ENCODE data around the gene CHRNB2. TPM values are rescaled to one million over a fixed set of nuclear protein-coding genes. Genes with fewer than 3 reads are reported as not detected.

CHRNB2 gene
- total RNA-seq, 3 donors from 2014 or later: 0.17 to 0.92 (median 0.24) TPM

DNA sequence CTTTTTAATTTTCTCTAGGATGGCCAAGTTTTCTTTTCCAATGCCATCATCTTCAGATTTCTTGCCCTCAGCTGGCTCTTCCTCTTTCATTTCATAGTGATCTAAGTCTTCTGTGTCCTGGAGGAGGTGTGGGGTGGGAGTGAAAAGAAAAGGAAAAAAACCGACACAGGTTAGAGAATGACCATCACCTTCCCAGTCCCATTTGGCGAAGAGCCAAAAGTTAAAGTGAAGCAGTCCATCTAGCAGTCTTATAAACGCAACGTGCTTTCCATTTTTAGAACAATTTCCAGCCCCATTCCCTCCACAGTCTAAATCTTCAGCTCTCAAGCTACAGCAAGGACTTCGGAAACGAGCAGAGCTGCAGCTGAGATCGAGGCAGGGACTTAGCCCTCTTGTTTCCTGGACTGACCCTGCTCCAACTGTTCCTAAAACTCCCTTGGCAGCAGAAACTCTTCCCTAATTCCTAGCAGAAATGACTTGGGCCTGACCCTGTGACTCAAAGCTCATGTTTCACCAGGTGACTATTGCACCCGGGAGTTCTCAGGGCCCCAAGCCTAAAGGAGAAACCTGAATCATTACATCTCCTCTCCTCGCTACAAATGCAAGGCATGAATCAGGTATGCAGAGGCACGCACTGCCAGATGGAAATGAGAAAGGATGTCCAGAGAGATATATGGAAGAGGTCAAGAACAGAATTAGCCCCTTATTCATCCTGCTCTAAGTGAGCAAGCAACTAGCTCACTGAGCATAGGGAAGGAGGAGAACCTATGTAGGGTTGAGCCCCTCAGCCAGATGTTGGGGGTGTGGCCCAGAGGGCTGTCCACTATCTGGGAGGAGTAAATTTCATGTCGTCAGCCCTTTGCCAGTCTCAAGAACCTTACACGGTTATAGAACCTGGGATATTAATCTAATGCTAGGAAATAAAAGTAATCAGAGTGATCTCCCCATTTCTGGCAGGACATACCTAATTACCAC lies 14.2 kb upstream of the CHRNB2 start:
- H3K36me3 ChIP-seq (ENCODE audit: low read depth): peaks cover 43% of the 10 kb centered on the region

DNA sequence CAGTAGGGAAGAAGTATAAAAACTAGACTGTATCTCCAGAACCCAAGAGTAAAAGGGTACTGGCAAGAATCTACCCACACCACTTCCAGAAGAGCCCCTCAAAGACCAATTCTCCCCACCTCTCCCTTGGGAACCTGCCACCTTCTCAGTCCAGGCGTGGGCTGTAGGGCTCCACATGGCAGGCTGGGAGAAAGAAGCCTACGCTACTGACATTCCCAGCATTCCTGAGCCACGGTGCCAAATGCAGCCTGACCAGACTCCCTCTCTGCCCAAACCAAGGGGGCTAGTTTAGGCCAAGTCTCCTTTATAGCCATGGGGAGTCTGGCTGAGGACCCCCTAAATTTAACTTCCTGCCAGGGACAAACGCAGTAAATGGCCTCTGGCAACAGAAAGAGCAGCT lies 11.2 kb upstream of the CHRNB2 start:
- H3K4me1 ChIP-seq (ENCODE audit: low read depth): peaks cover 26% of the 10 kb centered on the region
- H3K4me3 ChIP-seq: no peak overlapping the region
- no peak for DNase-seq
- no peak for ATAC-seq
- no peak for TF ChIP-seq CTCF (IDR thresholded peaks at IDR 0.05)
- intact Hi-C loops (cut with DNase I, micrococcal nuclease): no loop called here
- peaks cover 36% of the 10 kb centered on the region for H3K36me3 ChIP-seq (ENCODE audit: low read depth)
- no peaks in the 10 kb centered on the region for H3K9me3 ChIP-seq

More for the DNA sequence above, 14.2 kb upstream of the CHRNB2 start:
- Histone ChIP-seq H3K9me3 (no peaks in the 10 kb centered on the region), H3K4me3 (no peak overlapping the region), H3K4me1 (ENCODE audit: low read depth) (peaks cover 27% of the 10 kb centered on the region)
- ATAC-seq: no peak
- intact Hi-C loops (cut with DNase I, micrococcal nuclease): no loop called here
- no peak for DNase-seq
- TF ChIP-seq CTCF (IDR thresholded peaks at IDR 0.05): no peak

GRCh38 chr1:154557248-154557938 lies 10.2 kb upstream of the CHRNB2 start:
- peaks cover 26% of the 10 kb centered on the region for H3K4me1 ChIP-seq (ENCODE audit: low read depth)
- TF ChIP-seq CTCF (IDR thresholded peaks at IDR 0.05): no peak
- peak overlapping the region; percentile 90 for H3K4me3 ChIP-seq
- H3K36me3 ChIP-seq (ENCODE audit: low read depth): peaks cover 29% of the 10 kb centered on the region
- ATAC-seq (no peak), DNase-seq (no peak)
- intact Hi-C loops (cut with DNase I, micrococcal nuclease): no loop called here
- H3K9me3 ChIP-seq: no peaks in the 10 kb centered on the region

GRCh38 chr1:154557939-154558719 lies 9.4 kb upstream of the CHRNB2 start, which contains the start of gene UBE2Q1:
UBE2Q1 (minus strand) TSS chr1:154558662; CDS start chr1:154558553, 109 bp downstream.
- peak within 1 kb of the TSS; percentile 90 for H3K4me3 ChIP-seq
- ATAC-seq (no peak), DNase-seq (peak; percentile 56 to 84 (median 76))
- intact Hi-C loops (cut with DNase I, micrococcal nuclease): no loop called here
- H3K4me1 ChIP-seq (ENCODE audit: low read depth): peaks cover 26% of the 10 kb centered on the region
- no peak for TF ChIP-seq CTCF (IDR thresholded peaks at IDR 0.05)
- H3K9me3 ChIP-seq: no peaks in the 10 kb centered on the region
- H3K36me3 ChIP-seq (ENCODE audit: low read depth): peaks cover 22% of the 10 kb centered on the region
